Type B pancreatic cell (in vitro differentiated cells): Measurements from ENCODE around the gene PAFAH1B2. TPM values are rescaled to one million over a fixed set of nuclear protein-coding genes. Genes with fewer than 3 reads are reported as not detected.

Source experiments
- DNase-seq: peaks from one replicate; pipeline ENCODE4 v3.0.0; 2021; ENCODE audit warnings: mixed read lengths; ENCODE audit not compliant: unreplicated experiment; ENCODE audit errors: extremely low spot score
- H3K27ac Mint-ChIP-seq: 2 replicates; pipeline ENCODE4 v1.8.0; 2021; ENCODE audit warnings: mild to moderate bottlenecking, mixed read lengths
- H3K27me3 Mint-ChIP-seq: 2 replicates; pipeline ENCODE4 v1.8.0; 2021; ENCODE audit warnings: mixed read lengths
- H3K36me3 Mint-ChIP-seq: 2 replicates; pipeline ENCODE4 v1.8.0; 2021; ENCODE audit warnings: mixed read lengths
- H3K4me1 Mint-ChIP-seq: one replicate; pipeline ENCODE4 v1.8.0; 2021; ENCODE audit warnings: mixed read lengths; ENCODE audit not compliant: unreplicated experiment
- H3K4me3 Mint-ChIP-seq: 2 replicates; pipeline ENCODE4 v1.8.0; 2021; ENCODE audit warnings: mild to moderate bottlenecking, mixed read lengths
- H3K9me3 Mint-ChIP-seq: 2 replicates; pipeline ENCODE4 v1.8.0; 2021; ENCODE audit warnings: mixed read lengths
- total RNA-seq: library from RNA; stranded (reverse); gene quantifications from 2 replicates; pipeline ENCODE4 v1.2.1, GENCODE V29; 2021; ENCODE audit warnings: low replicate concordance
- TF ChIP-seq, protein P1 (sequence below): fragments of 200-600 bp; sonication (generic); conservative IDR thresholded peaks from 2 replicates; pipeline ENCODE4 v1.5.0; 2021; ENCODE audit warnings: antibody characterized with exemption, mild to moderate bottlenecking

The PAFAH1B2 gene
- total RNA-seq, 1 donor from 2014 or later = 94.5 TPM

DNA sequence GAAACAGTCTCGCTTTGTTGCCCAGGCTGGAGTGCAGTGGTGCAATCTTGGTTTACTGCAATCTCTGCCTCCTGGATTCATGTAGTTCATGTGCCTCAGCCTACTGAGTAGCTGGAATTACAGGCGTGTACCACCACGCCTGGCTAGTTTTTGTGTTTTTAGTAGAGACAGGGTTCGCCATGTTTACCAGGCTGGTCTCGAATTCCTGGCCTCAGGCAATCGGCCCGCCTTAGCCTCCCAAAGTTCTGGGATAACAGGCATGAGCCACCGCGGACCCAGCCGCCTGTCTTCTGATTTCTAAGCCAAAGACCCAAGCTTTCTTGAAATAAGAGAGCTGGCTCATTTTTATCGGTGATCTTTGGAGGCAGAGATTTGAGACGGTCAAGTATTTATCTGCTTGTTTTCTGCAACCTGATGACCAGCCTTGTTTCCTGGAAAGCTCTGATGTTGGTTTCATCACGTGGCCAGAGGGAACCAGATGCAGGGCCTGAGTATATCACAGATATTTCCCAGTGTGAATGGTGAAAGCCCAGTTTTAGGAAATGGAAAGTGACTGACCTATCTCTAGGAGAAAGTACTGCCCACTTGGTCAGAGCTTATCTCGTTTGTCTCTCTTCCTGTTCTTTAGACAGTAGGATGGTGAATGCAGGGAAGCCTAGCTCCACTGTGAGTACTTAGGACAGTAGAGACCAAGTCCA is 28.8 kb downstream of the PAFAH1B2 start:
- Mint-ChIP-seq H3K9me3 (no peaks in the 10 kb centered on the region), H3K4me1 (peaks cover 48% of the 10 kb centered on the region), H3K36me3 (peaks cover 10% of the 10 kb centered on the region), H3K27me3 (no peaks in the 10 kb centered on the region), H3K4me3 (peak overlapping the region; percentile 30), H3K27ac (peak overlapping the region; percentile 55)
- no peak for DNase-seq
- TF ChIP-seq, protein P1, sequence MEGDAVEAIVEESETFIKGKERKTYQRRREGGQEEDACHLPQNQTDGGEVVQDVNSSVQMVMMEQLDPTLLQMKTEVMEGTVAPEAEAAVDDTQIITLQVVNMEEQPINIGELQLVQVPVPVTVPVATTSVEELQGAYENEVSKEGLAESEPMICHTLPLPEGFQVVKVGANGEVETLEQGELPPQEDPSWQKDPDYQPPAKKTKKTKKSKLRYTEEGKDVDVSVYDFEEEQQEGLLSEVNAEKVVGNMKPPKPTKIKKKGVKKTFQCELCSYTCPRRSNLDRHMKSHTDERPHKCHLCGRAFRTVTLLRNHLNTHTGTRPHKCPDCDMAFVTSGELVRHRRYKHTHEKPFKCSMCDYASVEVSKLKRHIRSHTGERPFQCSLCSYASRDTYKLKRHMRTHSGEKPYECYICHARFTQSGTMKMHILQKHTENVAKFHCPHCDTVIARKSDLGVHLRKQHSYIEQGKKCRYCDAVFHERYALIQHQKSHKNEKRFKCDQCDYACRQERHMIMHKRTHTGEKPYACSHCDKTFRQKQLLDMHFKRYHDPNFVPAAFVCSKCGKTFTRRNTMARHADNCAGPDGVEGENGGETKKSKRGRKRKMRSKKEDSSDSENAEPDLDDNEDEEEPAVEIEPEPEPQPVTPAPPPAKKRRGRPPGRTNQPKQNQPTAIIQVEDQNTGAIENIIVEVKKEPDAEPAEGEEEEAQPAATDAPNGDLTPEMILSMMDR = no peak

- TF ChIP-seq, protein P1 = no peak
- H3K4me1 Mint-ChIP-seq = peaks cover 58% of the 10 kb centered on the region
- H3K27me3 Mint-ChIP-seq = no peaks in the 10 kb centered on the region
- no peak for DNase-seq
- peak overlapping the region; percentile 37 for H3K27ac Mint-ChIP-seq
- no peak overlapping the region for H3K4me3 Mint-ChIP-seq
- peaks cover 4% of the 10 kb centered on the region for H3K36me3 Mint-ChIP-seq
- no peaks in the 10 kb centered on the region for H3K9me3 Mint-ChIP-seq
These were observed 31.0 kb downstream of the PAFAH1B2 start for GRCh38 chr11:117175104-117175503.

DNA sequence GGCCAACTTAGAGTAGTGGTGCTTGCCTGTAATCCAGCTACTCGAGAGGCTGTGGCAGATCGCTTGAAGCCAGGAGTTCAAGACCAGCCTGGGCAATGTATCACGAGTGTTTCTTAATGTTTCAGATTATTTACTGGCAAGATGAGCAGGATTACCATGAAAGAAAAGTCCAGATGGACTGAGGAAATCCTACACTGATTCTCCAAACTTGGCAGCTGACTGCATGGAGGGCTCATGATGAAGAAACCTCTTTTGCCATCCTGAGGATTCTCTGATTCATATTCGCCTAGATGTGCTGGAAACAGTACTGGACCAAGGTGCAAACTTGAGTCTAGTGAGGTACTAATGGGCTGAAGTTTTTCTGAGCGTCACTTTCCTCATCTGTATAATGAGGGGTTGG is 31.7 kb downstream of the PAFAH1B2 start:
- peaks cover 59% of the 10 kb centered on the region for H3K4me1 Mint-ChIP-seq
- no peaks in the 10 kb centered on the region for H3K9me3 Mint-ChIP-seq
- no peak overlapping the region for H3K4me3 Mint-ChIP-seq
- H3K36me3 Mint-ChIP-seq = peaks cover 7% of the 10 kb centered on the region
- TF ChIP-seq, protein P1 = no peak
- DNase-seq = no peak
- H3K27ac Mint-ChIP-seq = no peak overlapping the region
- no peaks in the 10 kb centered on the region for H3K27me3 Mint-ChIP-seq

DNA sequence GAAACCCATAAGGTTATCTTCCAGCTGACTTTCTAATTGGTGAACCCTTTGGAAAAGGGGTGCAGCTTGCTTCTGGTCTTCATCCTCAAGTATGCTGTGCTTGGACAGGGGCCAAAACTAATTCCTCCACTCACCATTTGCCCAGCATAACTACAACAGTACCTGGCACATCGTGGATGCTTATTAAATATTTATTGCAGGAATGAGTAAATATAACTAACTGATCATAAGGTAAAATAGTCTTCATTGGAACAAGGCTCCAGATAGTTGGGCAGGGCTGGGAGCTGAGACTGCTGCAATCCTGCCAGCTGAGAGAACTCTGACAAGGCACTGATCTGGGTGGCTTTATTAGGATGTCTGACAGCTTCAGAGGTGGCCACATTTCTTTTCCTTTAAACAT is 32.1 kb downstream of the PAFAH1B2 start:
- H3K27ac Mint-ChIP-seq = no peak overlapping the region
- peaks cover 60% of the 10 kb centered on the region for H3K4me1 Mint-ChIP-seq
- TF ChIP-seq, protein P1 = no peak
- no peaks in the 10 kb centered on the region for H3K27me3 Mint-ChIP-seq
- H3K9me3 Mint-ChIP-seq = no peaks in the 10 kb centered on the region
- H3K4me3 Mint-ChIP-seq = no peak overlapping the region
- peaks cover 7% of the 10 kb centered on the region for H3K36me3 Mint-ChIP-seq
- DNase-seq = no peak

GRCh38 chr11:117177534-117178209 is 33.6 kb downstream of the PAFAH1B2 start:
- Mint-ChIP-seq H3K27ac (peak overlapping the region; percentile 91), H3K36me3 (peaks cover 4% of the 10 kb centered on the region), H3K4me1 (peaks cover 48% of the 10 kb centered on the region), H3K4me3 (peak overlapping the region; percentile 95), H3K27me3 (no peaks in the 10 kb centered on the region), H3K9me3 (no peaks in the 10 kb centered on the region)
- TF ChIP-seq, protein P1 = no peak
- no peak for DNase-seq
